H9 (cell line): Measurements from ENCODE around the gene NPDC1. TPM values are rescaled to one million over a fixed set of nuclear protein-coding genes. Genes with fewer than 3 reads are reported as not detected.

ENCODE experiments used
- DNase-seq: peaks from one replicate; pipeline ENCODE4 v3.0.0-alpha.2; 2017
- H2AFZ ChIP-seq: one replicate; pipeline ENCODE4 v1.6.1; 2013; ENCODE audit warnings: mild to moderate bottlenecking, low read length, control low read depth, moderate library complexity
- H2AK5ac ChIP-seq: 2 replicates; pipeline ENCODE4 v1.6.1; 2013; ENCODE audit warnings: low read length, control low read depth, mixed read lengths; ENCODE audit not compliant: insufficient read length
- H2BK120ac ChIP-seq: one replicate; pipeline ENCODE4 v1.6.1; 2013; ENCODE audit warnings: low read depth, mild to moderate bottlenecking, low read length, control low read depth, inconsistent platforms; ENCODE audit not compliant: poor library complexity, severe bottlenecking
- H2BK12ac ChIP-seq: 2 replicates; pipeline ENCODE4 v1.6.1; 2013; ENCODE audit warnings: low read length, control low read depth, mixed read lengths, low read depth; ENCODE audit not compliant: insufficient read length
- H2BK15ac ChIP-seq: 2 replicates; pipeline ENCODE4 v1.6.1; 2013; ENCODE audit warnings: low read depth, low read length, control low read depth
- H2BK20ac ChIP-seq: one replicate; pipeline ENCODE4 v1.6.1; 2013; ENCODE audit warnings: low read depth, mild to moderate bottlenecking, low read length, control low read depth, inconsistent platforms; ENCODE audit not compliant: poor library complexity, severe bottlenecking
- H2BK5ac ChIP-seq: 2 replicates; pipeline ENCODE4 v1.6.1; 2013; ENCODE audit warnings: low read length, control low read depth, mixed read lengths; ENCODE audit not compliant: insufficient read length
- H3K14ac ChIP-seq: 2 replicates; pipeline ENCODE4 v1.6.1; 2013; ENCODE audit warnings: low read length, control low read depth; ENCODE audit not compliant: insufficient read depth
- H3K18ac ChIP-seq: 2 replicates; pipeline ENCODE4 v1.6.1; 2013; ENCODE audit warnings: low read depth, mild to moderate bottlenecking, mixed read lengths, low read length, control low read depth; ENCODE audit not compliant: insufficient read length
- H3K23ac ChIP-seq: 2 replicates; pipeline ENCODE4 v1.6.1; 2013; ENCODE audit warnings: low read length, control low read depth, mixed read lengths, low read depth; ENCODE audit not compliant: insufficient read length
- H3K23me2 ChIP-seq: 2 replicates; pipeline ENCODE4 v1.6.1; 2013; ENCODE audit warnings: low read depth, mild to moderate bottlenecking, mixed read lengths, low read length, control low read depth; ENCODE audit not compliant: insufficient read length, poor library complexity, severe bottlenecking
- H3K27ac ChIP-seq: 2 replicates; pipeline ENCODE4 v1.5.1; 2013; ENCODE audit warnings: low read length, control low read depth, mixed read lengths, low read depth; ENCODE audit not compliant: insufficient read length
- H3K27me3 ChIP-seq: 2 replicates; pipeline ENCODE4 v1.6.1; 2013; ENCODE audit warnings: low read length, control low read depth, inconsistent platforms; ENCODE audit not compliant: insufficient read depth
- H3K4ac ChIP-seq: 2 replicates; pipeline ENCODE4 v1.6.1; 2013; ENCODE audit warnings: low read depth, mild to moderate bottlenecking, control low read depth, inconsistent platforms, low read length, moderate library complexity
- H3K4me1 ChIP-seq: 2 replicates; pipeline ENCODE4 v1.6.1; 2013; ENCODE audit warnings: low read length, control low read depth, inconsistent platforms; ENCODE audit not compliant: insufficient read depth
- H3K4me2 ChIP-seq: 2 replicates; pipeline ENCODE4 v1.6.1; 2013; ENCODE audit warnings: low read length, control low read depth, mixed read lengths; ENCODE audit not compliant: insufficient read length, insufficient read depth
- H3K56ac ChIP-seq: 2 replicates; pipeline ENCODE4 v1.6.1; 2013; ENCODE audit warnings: low read depth, mild to moderate bottlenecking, mixed read lengths, low read length, control low read depth; ENCODE audit not compliant: insufficient read length
- H3K79me1 ChIP-seq: 2 replicates; pipeline ENCODE4 v1.6.1; 2013; ENCODE audit warnings: low read depth, mild to moderate bottlenecking, moderate library complexity, low read length, control low read depth, inconsistent platforms; ENCODE audit not compliant: insufficient read depth, poor library complexity, severe bottlenecking
- H3K79me2 ChIP-seq: 2 replicates; pipeline ENCODE4 v1.6.1; 2013; ENCODE audit warnings: low read length, control low read depth, inconsistent platforms; ENCODE audit not compliant: insufficient read depth
- H3K9ac ChIP-seq: 2 replicates; pipeline ENCODE4 v1.6.1; 2013; ENCODE audit warnings: low read length, control low read depth, mixed read lengths; ENCODE audit not compliant: insufficient read length; ENCODE audit errors: extremely low read depth
- H3K9me3 ChIP-seq: one replicate; pipeline ENCODE4 v1.6.1; 2013; ENCODE audit warnings: low read depth, low read length, inconsistent platforms; ENCODE audit not compliant: control insufficient read depth
- H3T11ph ChIP-seq: one replicate; pipeline ENCODE4 v1.6.1; 2013; ENCODE audit warnings: mild to moderate bottlenecking, low read length, control low read depth, inconsistent platforms
- H4K20me1 ChIP-seq: one replicate; pipeline ENCODE4 v1.6.1; 2013; ENCODE audit not compliant: control insufficient read depth, insufficient read length, insufficient read depth
- H4K5ac ChIP-seq: 2 replicates; pipeline ENCODE4 v1.6.1; 2013; ENCODE audit warnings: low read depth, mild to moderate bottlenecking, mixed read lengths, low read length, control low read depth; ENCODE audit not compliant: insufficient read length
- H4K8ac ChIP-seq: replicated peaks from 2 replicates; pipeline ENCODE4 v1.6.1; 2013; ENCODE audit warnings: low read length, control low read depth, mixed read lengths, low read depth; ENCODE audit not compliant: insufficient read length
- H4K91ac ChIP-seq: 2 replicates; pipeline ENCODE4 v1.6.1; 2013; ENCODE audit warnings: low read depth, mild to moderate bottlenecking, moderate library complexity, mixed read lengths, low read length, control low read depth; ENCODE audit not compliant: insufficient read length
- H3K27ac Mint-ChIP-seq, 3 experiments: 2 replicates in 2 of 3; 3 replicates in 1 of 3; pipeline ENCODE4 v1.8.0; 2020 to 2021; ENCODE audit warnings: mixed read lengths in 3 of 3, mild to moderate bottlenecking in 1 of 3, moderate library complexity in 1 of 3
- H3K27me3 Mint-ChIP-seq: 2 replicates; pipeline ENCODE4 v1.8.0; 2021; ENCODE audit warnings: low read depth, mild to moderate bottlenecking, moderate library complexity, mixed read lengths
- H3K36me3 Mint-ChIP-seq, 3 experiments: 2 replicates in 2 of 3; 3 replicates in 1 of 3; pipeline ENCODE4 v1.8.0; 2020 to 2021; ENCODE audit warnings: low read depth in 3 of 3, mixed read lengths in 3 of 3; ENCODE audit not compliant: insufficient read depth in 1 of 3
- H3K4me1 Mint-ChIP-seq, 2 experiments: 2 replicates each; pipeline ENCODE4 v1.8.0; 2020; ENCODE audit warnings: mixed read lengths in 2 of 2
- H3K4me3 Mint-ChIP-seq, 2 experiments: 2 replicates in 1 of 2; 3 replicates in 1 of 2; pipeline ENCODE4 v1.8.0; 2020 to 2021; ENCODE audit warnings: mild to moderate bottlenecking in 2 of 2, mixed read lengths in 2 of 2, moderate library complexity in 1 of 2
- H3K9me3 Mint-ChIP-seq, 2 experiments: 2 replicates in 1 of 2; 3 replicates in 1 of 2; pipeline ENCODE4 v1.8.0; 2020; ENCODE audit warnings: mild to moderate bottlenecking in 2 of 2, mixed read lengths in 2 of 2, moderate library complexity in 1 of 2
- CTCF ChIP-seq: fragments of 200-600 bp; sonication (generic); conservative IDR thresholded peaks from 3 replicates; pipeline ENCODE4 v1.8.0; 2021; ENCODE audit warnings: antibody characterized with exemption, mild to moderate bottlenecking
- WGBS: extraction: QIAGEN DNeasy Blood & Tissue Kit; methylation state at CpG from one replicate; pipeline ENCODE4 v1.1.7; 2013; ENCODE audit warnings: missing lambda C conversion rate, low lambda C conversion rate, mixed read lengths; ENCODE audit not compliant: insufficient read length; ENCODE audit errors: extremely low coverage; 5-methylcytosine and 5-hydroxymethylcytosine counted together
- total RNA-seq: library from RNA; stranded (reverse); gene quantifications from 2 replicates; pipeline ENCODE4 v1.2.1, GENCODE V29; 2021

The NPDC1 gene
- total RNA-seq, 1 experiment from 2014 or later = 57.6 TPM

DNA sequence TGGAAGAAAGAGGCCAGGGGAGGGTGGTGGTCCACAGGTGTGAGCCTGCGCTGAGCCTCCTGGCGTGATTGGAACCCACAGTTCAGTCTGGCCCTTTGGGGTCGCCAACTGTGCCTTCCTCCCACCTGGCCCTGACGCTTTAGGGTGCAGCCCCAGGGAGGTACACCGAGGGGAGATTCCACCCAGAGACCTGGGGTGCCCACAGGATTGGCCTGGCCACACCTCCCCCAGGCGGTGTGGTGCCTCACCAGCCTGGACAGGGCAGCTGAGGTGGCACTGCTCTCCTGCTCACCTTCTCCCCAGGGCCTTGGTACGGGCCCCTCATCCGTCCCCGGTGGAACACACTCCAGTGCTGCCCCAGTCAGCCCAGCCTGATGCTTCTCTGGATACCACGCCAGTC is 48.6 kb downstream of the NPDC1 start:
- H3K36me3 Mint-ChIP-seq = peaks cover 0 to 8% (median 2%) of the 10 kb centered on the region in 3 experiments; a peak in 4 of 7 replicates
- H3K9me3 Mint-ChIP-seq = no peaks in the 10 kb centered on the region
- Histone ChIP-seq H4K91ac (no peak overlapping the region), H2BK15ac (no peak overlapping the region), H2BK20ac (no peak overlapping the region), H3K9ac (no peak overlapping the region), H3K23ac (no peak overlapping the region), H3K4ac (no peak overlapping the region), H4K8ac (no peak overlapping the region), H3K27ac (no peak overlapping the region), H3K18ac (no peak overlapping the region), H3K14ac (no peak overlapping the region), H3K23me2 (peaks cover 6% of the 10 kb centered on the region), H3K9me3 (no peaks in the 10 kb centered on the region), H2BK5ac (no peak overlapping the region), H3K4me2 (peak overlapping the region; percentile 37), H2AFZ (no peak overlapping the region), H2BK12ac (no peak overlapping the region), H4K5ac (no peak overlapping the region), H3K4me1 (no peaks in the 10 kb centered on the region), H3K27me3 (no peaks in the 10 kb centered on the region), H4K20me1 (no peaks in the 10 kb centered on the region), H3K56ac (no peak overlapping the region), H2AK5ac (no peak overlapping the region), H3K79me1 (no peaks in the 10 kb centered on the region), H2BK120ac (no peak overlapping the region), H3T11ph (no peak overlapping the region), H3K79me2 (no peaks in the 10 kb centered on the region)
- WGBS = no CpG with 5 or more reads among the region's 10 CpGs
- no peak overlapping the region; a peak in 1 of 5 replicates for H3K4me3 Mint-ChIP-seq
- DNase-seq = no peak
- H3K4me1 Mint-ChIP-seq = peaks cover 9 to 12% of the 10 kb centered on the region in 2 experiments
- no peak for TF ChIP-seq CTCF
- no peak overlapping the region; a peak in 1 of 7 replicates for H3K27ac Mint-ChIP-seq
- H3K27me3 Mint-ChIP-seq = peaks cover 7% of the 10 kb centered on the region
